Measurements from ENCODE around the gene CTSE.

The CTSE gene

GRCh38 chr1:205989786-205990185 is 33.9 kb downstream of the CTSE start:
- DNase-seq = no peak

- no peak for DNase-seq
These were observed 35.1 kb downstream of the CTSE start for GRCh38 chr1:205988585-205988995.

GRCh38 chr1:205986861-205987260 is 36.8 kb downstream of the CTSE start:
- DNase-seq = no peak

- DNase-seq = no peak
These were observed 37.4 kb downstream of the CTSE start for GRCh38 chr1:205986292-205986691.

- DNase-seq = no peak
These were observed 38.2 kb downstream of the CTSE start for GRCh38 chr1:205985330-205986005.

- DNase-seq = no peak
These were observed 39.6 kb downstream of the CTSE start for GRCh38 chr1:205983925-205984725.

- DNase-seq = no peak
These were observed 42.4 kb downstream of the CTSE start for GRCh38 chr1:205981257-205981656.

- DNase-seq = no peak
These were observed 43.3 kb downstream of the CTSE start for GRCh38 chr1:205980237-205980870.

- DNase-seq = no peak
These were observed 44.4 kb downstream of the CTSE start for GRCh38 chr1:205979301-205979700.

GRCh38 chr1:205978676-205979075 is 45.0 kb downstream of the CTSE start:
- no peak for DNase-seq

GRCh38 chr1:205977402-205978014 is 46.2 kb downstream of the CTSE start:
- DNase-seq = peak; percentile 65

- no peak for DNase-seq
These were observed 46.8 kb downstream of the CTSE start for GRCh38 chr1:205976708-205977401.

- DNase-seq = no peak
These were observed 47.7 kb downstream of the CTSE start for GRCh38 chr1:205976036-205976435.

GRCh38 chr1:205975387-205975998 is 48.2 kb downstream of the CTSE start:
- no peak for DNase-seq

- DNase-seq = no peak
These were observed 49.0 kb downstream of the CTSE start for GRCh38 chr1:205974712-205975111.

- DNase-seq = no peak
These were observed 50.1 kb downstream of the CTSE start for GRCh38 chr1:205973377-205974232.

GRCh38 chr1:205972491-205973168 is 51.1 kb downstream of the CTSE start:
- DNase-seq = no peak

- DNase-seq = no peak
These were observed 51.6 kb downstream of the CTSE start for GRCh38 chr1:205972081-205972480.

GRCh38 chr1:205971082-205971481 is 52.6 kb downstream of the CTSE start:
- no peak for DNase-seq

- DNase-seq = no peak
These were observed 53.2 kb downstream of the CTSE start for GRCh38 chr1:205970486-205970885.

GRCh38 chr1:205969229-205969628 is 54.5 kb downstream of the CTSE start:
- DNase-seq = no peak
